AG04449 (cell line): ENCODE measurements around the gene LAMTOR5.

Experiments
- CTCF ChIA-PET: fragments of 350-600 bp; formaldehyde crosslinking; extraction: SDS; loops from one replicate; lab custom pipeline; 2021; ENCODE audit warnings: antibody characterized with exemption; lab: Yijun Ruan, JAX
- POLR2A ChIA-PET: fragments of 400-600, 350-600 bp; formaldehyde crosslinking; extraction: SDS; loops from one replicate; lab custom pipeline; 2020; ENCODE audit warnings: antibody characterized with exemption, inconsistent platforms; lab: Yijun Ruan, JAX
- DNase-seq: peaks from one replicate; pipeline ENCODE4 v3.0.0-alpha.2; 2010; ENCODE audit warnings: low read depth, low spot score
- H3K4me3 ChIP-seq: 2 replicates; pipeline ENCODE4 v1.5.1; 2011; ENCODE audit warnings: low read depth, mild to moderate bottlenecking, control low read depth, low read length
- TF ChIP-seq, protein P1 (sequence below): IDR thresholded peaks from one replicate; pipeline ENCODE4 v1.5.1; 2011; ENCODE audit warnings: mild to moderate bottlenecking, moderate library complexity, low read length, control low read depth, inconsistent platforms; ENCODE audit not compliant: insufficient read depth; ENCODE audit errors: missing control alignments

Gene LAMTOR5

DNA sequence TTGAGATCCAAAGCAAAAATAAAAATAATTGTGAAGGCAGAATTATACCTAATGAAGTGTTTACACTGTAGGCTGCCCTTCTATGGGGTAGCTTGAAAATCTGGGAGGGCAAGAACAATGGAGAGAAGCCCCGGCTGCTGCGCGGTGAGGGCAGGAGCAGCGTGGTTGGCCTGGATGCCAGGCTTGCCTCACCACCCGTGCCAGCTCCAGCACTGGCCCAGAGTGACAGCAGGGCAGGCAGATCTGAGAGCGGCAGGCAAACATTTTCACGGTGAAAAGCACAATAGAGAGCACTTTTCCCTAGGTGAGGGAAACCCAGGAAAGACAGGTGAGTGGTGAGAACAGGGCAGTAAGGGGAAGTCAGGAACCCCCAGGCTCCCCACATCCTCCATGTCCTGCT is 44.8 kb upstream of the LAMTOR5 start:
- POLR2A ChIA-PET = no interaction called here
- no peak for DNase-seq
- CTCF ChIA-PET = interaction anchor here (2.8 to 25.1 kb wide), 4 partner anchors 9 to 249 kb away, joined by 14 to 821 read pairs (median 343); partner anchors contain the start of genes KCNC4 and LAMTOR5
- no peak overlapping the region for H3K4me3 ChIP-seq
- TF ChIP-seq, protein P1, sequence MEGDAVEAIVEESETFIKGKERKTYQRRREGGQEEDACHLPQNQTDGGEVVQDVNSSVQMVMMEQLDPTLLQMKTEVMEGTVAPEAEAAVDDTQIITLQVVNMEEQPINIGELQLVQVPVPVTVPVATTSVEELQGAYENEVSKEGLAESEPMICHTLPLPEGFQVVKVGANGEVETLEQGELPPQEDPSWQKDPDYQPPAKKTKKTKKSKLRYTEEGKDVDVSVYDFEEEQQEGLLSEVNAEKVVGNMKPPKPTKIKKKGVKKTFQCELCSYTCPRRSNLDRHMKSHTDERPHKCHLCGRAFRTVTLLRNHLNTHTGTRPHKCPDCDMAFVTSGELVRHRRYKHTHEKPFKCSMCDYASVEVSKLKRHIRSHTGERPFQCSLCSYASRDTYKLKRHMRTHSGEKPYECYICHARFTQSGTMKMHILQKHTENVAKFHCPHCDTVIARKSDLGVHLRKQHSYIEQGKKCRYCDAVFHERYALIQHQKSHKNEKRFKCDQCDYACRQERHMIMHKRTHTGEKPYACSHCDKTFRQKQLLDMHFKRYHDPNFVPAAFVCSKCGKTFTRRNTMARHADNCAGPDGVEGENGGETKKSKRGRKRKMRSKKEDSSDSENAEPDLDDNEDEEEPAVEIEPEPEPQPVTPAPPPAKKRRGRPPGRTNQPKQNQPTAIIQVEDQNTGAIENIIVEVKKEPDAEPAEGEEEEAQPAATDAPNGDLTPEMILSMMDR = no peak

DNA sequence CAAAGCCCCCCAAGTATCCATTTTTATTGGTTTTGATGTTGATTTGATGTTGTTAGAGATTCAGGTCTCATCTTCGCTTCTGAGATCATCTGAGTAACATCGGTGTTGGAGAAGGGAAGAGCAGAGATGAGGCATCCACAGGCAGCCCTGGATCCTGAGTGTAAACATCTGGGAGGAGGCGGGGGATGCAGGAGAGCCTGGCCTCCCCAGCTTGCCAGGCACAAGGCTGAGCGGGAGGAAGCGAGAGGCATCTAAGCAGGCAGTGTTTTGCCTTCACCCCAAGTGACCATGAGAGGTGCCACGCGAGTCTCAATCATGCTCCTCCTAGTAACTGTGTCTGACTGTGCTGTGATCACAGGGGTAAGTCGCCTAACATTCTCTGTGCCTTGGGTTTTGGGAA is 43.4 kb upstream of the LAMTOR5 start, which contains the start of gene PROK1:
Gene PROK1, plus strand, starts transcription at position 221 of the 400 bp plus-strand sequence. Its CDS starts 68 bp downstream, at position 289.
- ChIA-PET POLR2A (no interaction called here), CTCF (interaction anchor here (8.3 to 25.1 kb wide), 3 partner anchors 10 to 248 kb away, joined by 55 to 821 read pairs (median 631); partner anchors contain the start of genes KCNC4 and LAMTOR5)
- H3K4me3 ChIP-seq = no peak within 1 kb of the TSS
- TF ChIP-seq, protein P1 = no peak
- no peak for DNase-seq

DNA sequence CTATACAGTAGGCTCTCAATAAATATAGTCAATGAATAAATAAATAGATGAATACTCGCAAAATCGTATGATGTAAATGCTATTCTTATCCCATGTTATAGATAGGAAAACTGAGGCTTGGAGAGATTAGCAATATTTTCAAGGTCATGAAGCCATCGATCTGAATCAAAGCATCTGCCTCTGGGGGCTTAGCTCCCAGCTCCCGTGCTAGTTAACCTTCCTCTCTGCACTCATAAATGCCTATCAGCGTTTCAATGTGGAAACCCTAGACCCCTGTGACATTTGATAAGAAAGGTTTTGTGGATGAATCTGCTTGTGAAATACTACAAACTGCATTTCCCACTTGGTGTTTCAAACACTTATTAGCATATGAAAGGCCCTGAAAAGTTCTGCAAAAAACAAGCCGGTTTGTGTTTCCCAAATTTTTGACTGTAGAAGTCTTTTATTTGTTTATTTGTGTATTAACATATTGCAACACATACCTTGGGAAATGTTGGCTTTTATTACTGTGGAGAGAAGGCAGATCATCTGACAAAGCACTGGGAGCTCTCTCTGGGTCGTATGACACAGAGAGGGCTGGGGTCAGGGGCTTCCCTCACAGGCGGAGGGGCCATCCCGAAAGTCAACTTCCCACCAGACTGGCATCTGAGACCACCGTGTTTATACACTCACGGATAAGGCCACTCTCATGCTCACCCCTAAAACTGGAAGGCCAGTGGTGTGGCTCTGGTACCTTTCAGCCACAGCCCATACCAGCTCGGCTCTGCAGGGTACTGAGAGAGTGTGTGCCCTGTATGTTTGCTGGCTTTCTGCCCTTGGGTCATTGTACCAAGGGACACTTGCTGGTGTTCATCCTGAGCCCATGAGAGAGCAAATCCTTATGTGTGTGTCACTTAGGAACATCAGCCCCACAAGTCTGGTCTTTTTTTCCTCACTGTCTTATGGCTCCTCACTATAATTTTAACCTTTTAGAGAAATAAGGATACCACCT is 42.5 kb upstream of the LAMTOR5 start:
- TF ChIP-seq, protein P1 = no peak
- CTCF ChIA-PET = interaction anchor here (1.1 to 25.1 kb wide), 5 partner anchors 11 to 247 kb away, joined by 3 to 631 read pairs (median 7); partner anchors contain the start of gene LAMTOR5
- POLR2A ChIA-PET = no interaction called here
- H3K4me3 ChIP-seq = no peak overlapping the region
- no peak for DNase-seq

DNA sequence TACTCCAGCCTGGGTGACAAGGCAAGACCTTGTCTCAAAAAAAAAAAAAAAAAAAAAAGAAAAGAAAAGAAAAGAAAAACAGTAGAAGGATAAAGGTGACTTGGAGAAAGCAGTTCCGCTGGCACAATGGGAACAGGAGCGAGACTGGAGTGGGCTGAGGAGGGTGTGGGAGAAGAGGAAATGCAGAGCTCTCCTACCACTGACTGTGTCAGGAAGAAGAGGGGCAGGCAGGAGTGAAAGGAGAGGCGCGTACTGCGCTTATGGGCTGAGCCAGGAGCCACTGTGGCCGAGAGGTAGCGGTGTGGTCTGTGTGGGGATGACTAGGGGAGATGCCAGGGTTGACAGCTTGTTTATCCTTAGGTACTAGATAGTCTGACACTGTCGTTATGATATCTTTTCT is 37.1 kb upstream of the LAMTOR5 start:
- H3K4me3 ChIP-seq = no peak overlapping the region
- ChIA-PET POLR2A (no interaction called here), CTCF (interaction anchor here (0.7 to 1.0 kb wide), 2 partner anchors 16 to 20 kb away, joined by 3 to 4 read pairs; no protein-coding TSS in a partner anchor)
- TF ChIP-seq, protein P1 = no peak
- no peak for DNase-seq

DNA sequence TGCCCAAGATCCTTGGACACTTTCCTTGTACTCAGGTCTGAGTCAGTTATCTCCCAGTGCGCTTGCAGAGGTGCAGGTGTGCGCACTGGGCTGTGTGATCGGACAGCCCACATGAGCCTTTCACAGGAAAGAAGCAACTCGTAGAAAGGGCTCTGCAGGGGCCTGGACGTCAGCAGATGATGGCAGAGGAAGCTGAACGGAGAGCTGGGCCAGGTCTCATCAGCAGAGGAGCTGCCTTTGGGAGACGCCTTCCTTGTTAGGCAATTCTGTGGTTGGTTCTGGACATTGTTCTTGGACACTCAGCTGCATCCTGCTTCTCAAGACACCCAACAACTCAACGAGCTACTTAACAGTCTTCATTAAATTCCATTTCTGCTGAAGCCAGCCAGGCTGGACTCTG is 36.0 kb upstream of the LAMTOR5 start:
- TF ChIP-seq, protein P1 = no peak
- ChIA-PET CTCF (interaction anchor here (1.0 to 12.4 kb wide), 2 partner anchors 31 to 355 kb away, joined by 3 to 106 read pairs; no protein-coding TSS in a partner anchor), POLR2A (no interaction called here)
- H3K4me3 ChIP-seq = no peak overlapping the region
- no peak for DNase-seq

DNA sequence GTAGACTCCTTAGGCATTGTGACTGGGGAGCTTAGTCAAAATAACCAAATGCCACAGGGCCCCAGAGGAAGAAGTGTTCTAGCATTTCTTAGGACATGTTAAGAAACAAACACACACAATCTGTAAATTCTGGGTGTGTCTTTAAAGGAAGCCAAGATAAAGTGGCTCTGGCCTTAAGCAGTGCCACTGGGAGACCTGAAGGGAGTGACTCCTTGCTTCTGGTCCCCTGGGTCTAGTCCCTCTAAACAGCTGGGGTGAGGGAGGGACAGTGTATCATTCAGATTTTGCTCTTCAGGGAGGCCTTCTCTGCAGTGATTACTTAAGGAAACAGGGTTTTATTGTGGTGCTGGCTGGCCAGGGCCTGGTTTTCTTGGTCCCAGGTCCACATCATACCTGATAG is 34.4 kb upstream of the LAMTOR5 start:
- TF ChIP-seq, protein P1 = no peak
- ChIA-PET CTCF (interaction anchor here (2.2 to 12.4 kb wide), 3 partner anchors 18 to 235 kb away, joined by 7 to 106 read pairs (median 18); no protein-coding TSS in a partner anchor), POLR2A (no interaction called here)
- DNase-seq = no peak
- no peak overlapping the region for H3K4me3 ChIP-seq
